Neural progenitor cell (in vitro differentiated cells): ENCODE results near the gene ZBED1. TPM values are rescaled to one million over a fixed set of nuclear protein-coding genes. Genes with fewer than 3 reads are reported as not detected.
"Not testable (repeated sequence)": the region's sequence is repeated elsewhere in the genome, so short reads cannot be mapped to it uniquely, and the experiment has no call there.

Source experiments
- DNase-seq: peaks from one replicate; pipeline ENCODE4 v3.0.0-alpha.2; 2016; ENCODE audit warnings: low spot score
- H2AFZ ChIP-seq: fragments of 200-600 bp; sonication (generic); replicated peaks from 2 replicates; pipeline ENCODE4 v1.6.1; 2016; ENCODE audit warnings: antibody characterized with exemption
- H3F3A ChIP-seq: fragments of 200-600 bp; sonication (generic); 2 replicates; pipeline ENCODE4 v1.6.1; 2016; ENCODE audit warnings: antibody characterized with exemption, low read depth
- H3K27ac ChIP-seq: fragments of 200-600 bp; sonication (generic); 2 replicates; pipeline ENCODE4 v1.5.1; 2016; ENCODE audit warnings: mild to moderate bottlenecking
- H3K27me3 ChIP-seq: fragments of 200-600 bp; sonication (generic); 2 replicates; pipeline ENCODE4 v1.6.1; 2016; ENCODE audit warnings: mild to moderate bottlenecking, moderate library complexity
- H3K36me3 ChIP-seq: fragments of 200-600 bp; sonication (generic); 2 replicates; pipeline ENCODE4 v1.5.1; 2016
- H3K4me1 ChIP-seq: fragments of 200-600 bp; sonication (generic); 2 replicates; pipeline ENCODE4 v1.6.1; 2016; ENCODE audit warnings: mixed run types
- H3K4me2 ChIP-seq: fragments of 200-600 bp; sonication (generic); 2 replicates; pipeline ENCODE4 v1.6.1; 2016
- H3K4me3 ChIP-seq: fragments of 200-600 bp; sonication (generic); 2 replicates; pipeline ENCODE4 v1.5.1; 2016
- H3K79me2 ChIP-seq: fragments of 200-600 bp; sonication (generic); 2 replicates; pipeline ENCODE4 v1.6.1; 2016; ENCODE audit warnings: low read depth
- H3K9ac ChIP-seq: fragments of 200-600 bp; sonication (generic); 2 replicates; pipeline ENCODE4 v1.6.1; 2016
- H3K9me3 ChIP-seq: fragments of 200-600 bp; sonication (generic); 2 replicates; pipeline ENCODE4 v1.5.1; 2016; ENCODE audit warnings: low read depth
- H4K20me1 ChIP-seq: fragments of 200-600 bp; sonication (generic); 2 replicates; pipeline ENCODE4 v1.6.1; 2016; ENCODE audit warnings: low read depth
- H3K27ac Mint-ChIP-seq: 3 replicates; pipeline ENCODE4 v1.8.0; 2021; ENCODE audit warnings: mixed read lengths
- H3K27me3 Mint-ChIP-seq: 2 replicates; pipeline ENCODE4 v1.8.0; 2022; ENCODE audit warnings: low read depth, mild to moderate bottlenecking, inconsistent platforms, moderate library complexity, mixed read lengths; ENCODE audit not compliant: insufficient read depth
- H3K36me3 Mint-ChIP-seq: 3 replicates; pipeline ENCODE4 v1.8.0; 2021; ENCODE audit warnings: mixed read lengths
- H3K4me1 Mint-ChIP-seq: 3 replicates; pipeline ENCODE4 v1.8.0; 2021; ENCODE audit warnings: mixed read lengths
- H3K4me3 Mint-ChIP-seq: 3 replicates; pipeline ENCODE4 v1.8.0; 2021; ENCODE audit warnings: mild to moderate bottlenecking, moderate library complexity, mixed read lengths
- H3K9me3 Mint-ChIP-seq: 3 replicates; pipeline ENCODE4 v1.8.0; 2020; ENCODE audit warnings: mixed read lengths
- EZH2 ChIP-seq: fragments of 200-600 bp; sonication (generic); IDR thresholded peaks from 2 replicates; pipeline ENCODE4 v1.6.1; 2017; ENCODE audit warnings: antibody characterized with exemption, mild to moderate bottlenecking, moderate library complexity
- EZH2phosphoT487 ChIP-seq: fragments of 200-600 bp; sonication (generic); IDR thresholded peaks from 2 replicates; pipeline ENCODE4 v1.6.1; 2017; ENCODE audit warnings: antibody characterized with exemption
- total RNA-seq: library from RNA; depleted of rRNA; stranded (reverse); fragments of >200 nt; gene quantifications from 2 replicates; pipeline ENCODE4 v1.2.3, GENCODE V29; 2015; ENCODE audit warnings: low replicate concordance
- TF ChIP-seq, protein P1 (sequence below): fragments of 200-600 bp; sonication (generic); IDR thresholded peaks from 2 replicates; pipeline ENCODE4 v1.5.1; 2017; ENCODE audit warnings: antibody characterized with exemption, mild to moderate bottlenecking

The ZBED1 gene
- total RNA-seq, 1 donor from 2014 or later = 36.9 TPM

DNA sequence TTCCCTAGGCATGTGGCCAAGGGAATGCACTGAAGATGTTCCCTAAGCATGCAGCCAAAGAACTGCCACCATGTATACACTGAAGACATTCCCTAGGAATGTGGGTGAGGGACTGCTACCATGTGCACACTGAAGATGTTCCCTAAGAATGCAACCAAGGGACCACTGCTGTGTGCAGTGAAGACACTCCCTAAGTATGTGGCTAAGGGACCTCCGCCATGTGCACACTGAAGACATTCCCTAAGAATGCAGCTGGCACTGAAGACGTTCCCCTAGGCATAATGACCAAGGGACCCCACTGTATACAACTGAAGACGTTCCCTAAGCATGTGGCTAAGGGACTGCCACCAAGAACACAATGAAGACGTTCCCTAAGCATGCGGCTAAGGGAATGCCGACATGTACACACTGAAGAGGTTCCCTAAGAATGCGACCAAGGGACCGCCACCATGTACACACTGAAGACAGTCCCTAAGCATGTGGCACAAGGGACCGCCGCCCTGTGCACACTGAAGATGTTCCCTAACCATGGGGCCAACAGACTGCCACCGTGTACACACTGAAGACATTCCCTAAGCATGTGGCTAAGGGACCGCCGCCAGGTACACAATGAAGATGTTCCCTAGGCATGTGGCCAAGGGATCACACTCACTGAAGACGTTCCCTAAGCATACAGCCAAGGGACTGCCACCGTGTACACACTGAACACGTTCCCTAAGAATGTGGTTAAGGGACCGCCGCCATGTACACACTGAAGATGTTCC lies 25.6 kb downstream of the ZBED1 start:
- Histone ChIP-seq H2AFZ (no peak overlapping the region), H3K4me2 (no peak overlapping the region), H3K9ac (no peak overlapping the region), H3K27me3 (no peaks in the 10 kb centered on the region), H3K4me1 (no peaks in the 10 kb centered on the region), H4K20me1 (no peaks in the 10 kb centered on the region), H3K27ac (no peak overlapping the region), H3F3A (peaks cover 10% of the 10 kb centered on the region), H3K36me3 (no peaks in the 10 kb centered on the region), H3K9me3 (no peaks in the 10 kb centered on the region), H3K79me2 (peaks cover 84% of the 10 kb centered on the region), H3K4me3 (no peak overlapping the region)
- H3K27me3 Mint-ChIP-seq = peaks cover 7% of the 10 kb centered on the region
- H3K36me3 Mint-ChIP-seq = peaks cover 29% of the 10 kb centered on the region
- peak overlapping the region; percentile 27 for H3K27ac Mint-ChIP-seq
- DNase-seq = no peak
- H3K4me3 Mint-ChIP-seq = no peak overlapping the region
- H3K4me1 Mint-ChIP-seq = peaks cover 7% of the 10 kb centered on the region
- TF ChIP-seq EZH2 (no peak), EZH2phosphoT487 (no peak)
- TF ChIP-seq, protein P1, sequence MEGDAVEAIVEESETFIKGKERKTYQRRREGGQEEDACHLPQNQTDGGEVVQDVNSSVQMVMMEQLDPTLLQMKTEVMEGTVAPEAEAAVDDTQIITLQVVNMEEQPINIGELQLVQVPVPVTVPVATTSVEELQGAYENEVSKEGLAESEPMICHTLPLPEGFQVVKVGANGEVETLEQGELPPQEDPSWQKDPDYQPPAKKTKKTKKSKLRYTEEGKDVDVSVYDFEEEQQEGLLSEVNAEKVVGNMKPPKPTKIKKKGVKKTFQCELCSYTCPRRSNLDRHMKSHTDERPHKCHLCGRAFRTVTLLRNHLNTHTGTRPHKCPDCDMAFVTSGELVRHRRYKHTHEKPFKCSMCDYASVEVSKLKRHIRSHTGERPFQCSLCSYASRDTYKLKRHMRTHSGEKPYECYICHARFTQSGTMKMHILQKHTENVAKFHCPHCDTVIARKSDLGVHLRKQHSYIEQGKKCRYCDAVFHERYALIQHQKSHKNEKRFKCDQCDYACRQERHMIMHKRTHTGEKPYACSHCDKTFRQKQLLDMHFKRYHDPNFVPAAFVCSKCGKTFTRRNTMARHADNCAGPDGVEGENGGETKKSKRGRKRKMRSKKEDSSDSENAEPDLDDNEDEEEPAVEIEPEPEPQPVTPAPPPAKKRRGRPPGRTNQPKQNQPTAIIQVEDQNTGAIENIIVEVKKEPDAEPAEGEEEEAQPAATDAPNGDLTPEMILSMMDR = no peak
- peaks cover 6% of the 10 kb centered on the region for H3K9me3 Mint-ChIP-seq

DNA sequence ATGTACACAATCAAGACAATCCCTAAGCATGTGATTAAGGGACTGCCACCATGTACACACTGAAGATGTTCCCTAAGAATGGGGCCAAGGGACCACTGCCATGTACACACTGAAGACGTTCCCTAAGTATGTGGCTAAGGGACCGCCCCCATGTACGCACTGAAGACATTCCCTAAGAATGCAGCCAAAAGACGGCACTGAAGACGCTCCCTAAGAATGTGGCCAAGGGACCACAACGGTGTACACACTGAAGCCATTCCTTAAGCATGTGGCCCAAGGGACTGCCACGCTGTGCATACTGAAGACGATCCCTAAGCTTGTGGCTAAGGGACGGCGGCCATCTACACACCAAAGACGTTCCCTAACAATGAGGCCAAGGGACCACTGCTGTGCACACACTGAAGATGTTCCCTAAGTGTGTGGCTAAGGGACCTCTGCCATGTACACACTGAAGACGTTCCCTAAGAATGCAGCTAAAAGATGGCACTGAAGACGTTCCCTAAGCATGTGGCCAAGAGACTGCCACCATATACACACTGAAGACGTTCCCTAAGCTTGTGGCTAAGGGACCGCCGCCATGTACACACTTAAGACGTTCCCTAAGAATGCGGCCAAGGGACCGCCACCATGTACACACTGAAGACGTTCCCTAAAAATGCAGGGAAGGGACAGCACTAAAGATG lies 26.4 kb downstream of the ZBED1 start:
- no peak overlapping the region for H3K27ac Mint-ChIP-seq
- TF ChIP-seq, protein P1 = no peak
- no peak for TF ChIP-seq EZH2phosphoT487
- TF ChIP-seq EZH2 = no peak
- Histone ChIP-seq H3K9ac (no peak overlapping the region), H3K9me3 (no peaks in the 10 kb centered on the region), H3K4me3 (no peak overlapping the region), H3K4me2 (no peak overlapping the region), H4K20me1 (no peaks in the 10 kb centered on the region), H3K4me1 (no peaks in the 10 kb centered on the region), H3K36me3 (no peaks in the 10 kb centered on the region), H3K79me2 (peaks cover 84% of the 10 kb centered on the region), H3F3A (peaks cover 10% of the 10 kb centered on the region), H2AFZ (no peak overlapping the region), H3K27me3 (no peaks in the 10 kb centered on the region), H3K27ac (no peak overlapping the region)
- H3K36me3 Mint-ChIP-seq = peaks cover 27% of the 10 kb centered on the region
- H3K9me3 Mint-ChIP-seq = peaks cover 5% of the 10 kb centered on the region
- H3K4me1 Mint-ChIP-seq = peaks cover 7% of the 10 kb centered on the region
- DNase-seq = peak; percentile 43
- H3K27me3 Mint-ChIP-seq = peaks cover 4% of the 10 kb centered on the region
- no peak overlapping the region for H3K4me3 Mint-ChIP-seq

DNA sequence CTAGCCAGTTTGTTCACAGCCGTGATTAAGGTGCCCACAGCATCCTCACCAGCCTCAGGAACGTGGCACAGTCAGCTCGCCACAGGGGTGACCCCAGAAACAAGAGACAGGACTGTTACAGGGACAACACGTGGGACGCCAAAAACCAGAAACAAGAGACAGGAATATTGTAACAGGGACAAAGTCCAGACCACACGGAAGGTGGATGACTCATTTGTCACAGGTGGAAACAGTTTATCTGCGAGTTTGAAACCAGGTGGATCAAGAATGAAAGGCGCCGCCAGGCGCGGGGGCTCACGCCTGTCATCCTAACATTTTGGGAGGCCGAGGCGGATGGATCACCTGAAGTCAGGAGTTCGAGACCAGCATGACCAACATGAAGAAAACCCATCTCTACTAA lies 27.7 kb downstream of the ZBED1 start:
- not testable (repeated sequence) for H3K27me3 ChIP-seq
- peak overlapping the region; percentile 50 for H3K27ac Mint-ChIP-seq
- peaks cover 84% of the 10 kb centered on the region for H3K79me2 ChIP-seq

DNA sequence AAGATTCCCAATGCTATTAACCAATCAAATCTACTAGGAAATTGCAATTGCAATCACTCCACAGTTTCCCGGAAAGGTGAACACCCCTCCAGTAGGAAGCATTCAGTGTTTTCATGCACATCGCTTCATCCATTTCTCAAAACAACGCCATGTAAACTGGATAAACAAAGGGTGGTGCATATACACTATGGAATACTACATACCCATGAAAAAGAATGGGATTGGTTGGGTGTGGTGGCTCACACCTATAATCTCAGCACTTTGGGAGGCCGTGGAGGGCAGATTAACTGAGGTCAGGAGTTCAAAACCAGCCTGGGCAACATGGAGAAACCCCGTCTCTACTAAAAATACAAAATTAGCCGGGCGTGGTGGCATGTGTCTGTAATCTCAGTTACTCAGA lies 29.1 kb downstream of the ZBED1 start:
- Histone ChIP-seq H3K4me1 (no peaks in the 10 kb centered on the region), H3K27ac (no peak overlapping the region), H3K36me3 (no peaks in the 10 kb centered on the region), H3K27me3 (no peaks in the 10 kb centered on the region), H3K79me2 (peaks cover 85% of the 10 kb centered on the region), H3K4me2 (no peak overlapping the region), H3K9ac (no peak overlapping the region), H2AFZ (no peak overlapping the region), H3F3A (peaks cover 10% of the 10 kb centered on the region), H4K20me1 (no peaks in the 10 kb centered on the region), H3K4me3 (no peak overlapping the region), H3K9me3 (no peaks in the 10 kb centered on the region)
- Mint-ChIP-seq H3K4me3 (no peak overlapping the region), H3K36me3 (peaks cover 23% of the 10 kb centered on the region), H3K9me3 (peaks cover 18% of the 10 kb centered on the region), H3K27ac (no peak overlapping the region), H3K27me3 (peaks cover 6% of the 10 kb centered on the region), H3K4me1 (peaks cover 10% of the 10 kb centered on the region)
- DNase-seq = no peak
- TF ChIP-seq EZH2phosphoT487 (no peak), EZH2 (no peak)
- TF ChIP-seq, protein P1 = no peak

More for the DNA sequence above, 27.7 kb downstream of the ZBED1 start:
- not testable (repeated sequence) for H4K20me1 ChIP-seq, H3K4me3 ChIP-seq, H3K9me3 ChIP-seq, H3K27me3 Mint-ChIP-seq, H3K4me2 ChIP-seq, H3K27ac ChIP-seq, H2AFZ ChIP-seq, H3K9ac ChIP-seq, H3K4me1 Mint-ChIP-seq, H3K4me1 ChIP-seq, H3K36me3 ChIP-seq, H3K4me3 Mint-ChIP-seq, DNase-seq
- Mint-ChIP-seq H3K36me3 (peaks cover 24% of the 10 kb centered on the region), H3K9me3 (peaks cover 13% of the 10 kb centered on the region)
- H3F3A ChIP-seq = peaks cover 10% of the 10 kb centered on the region

DNA sequence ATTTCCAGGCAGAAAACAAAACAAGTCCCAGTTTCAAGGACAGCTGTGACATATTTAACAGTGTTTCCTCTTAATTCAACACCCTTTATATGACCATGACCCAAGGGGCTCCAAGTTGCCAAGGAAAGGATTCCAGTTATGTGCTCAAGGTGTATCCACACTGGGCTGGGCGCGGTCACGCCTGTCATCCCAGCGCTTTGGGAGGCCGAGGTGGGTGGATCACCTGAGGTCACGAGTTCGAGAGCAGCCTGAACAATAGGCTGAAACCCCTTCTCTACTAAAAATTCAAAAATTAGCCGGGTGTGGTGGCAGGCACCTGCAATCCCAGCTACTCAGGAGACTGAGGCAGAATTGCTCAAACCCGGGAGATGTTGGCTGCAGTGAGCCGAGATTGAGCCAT lies 29.6 kb downstream of the ZBED1 start:
- not testable (repeated sequence) for H3K27me3 ChIP-seq, H4K20me1 ChIP-seq
- peaks cover 85% of the 10 kb centered on the region for H3K79me2 ChIP-seq

More for the DNA sequence above, 29.6 kb downstream of the ZBED1 start:
- not testable (repeated sequence) for H3K27me3 Mint-ChIP-seq, DNase-seq, H3K36me3 ChIP-seq, H3K4me2 ChIP-seq, H3K4me1 ChIP-seq, H2AFZ ChIP-seq, H3K4me3 ChIP-seq, H3K27ac Mint-ChIP-seq, H3K4me3 Mint-ChIP-seq, H3K9me3 ChIP-seq, H3K4me1 Mint-ChIP-seq, H3K9ac ChIP-seq, H3K27ac ChIP-seq
- peaks cover 23% of the 10 kb centered on the region for H3K9me3 Mint-ChIP-seq
- H3F3A ChIP-seq = peaks cover 10% of the 10 kb centered on the region
- peaks cover 24% of the 10 kb centered on the region for H3K36me3 Mint-ChIP-seq
